Type B pancreatic cell (in vitro differentiated cells): ENCODE results near the gene RAB17. TPM values are rescaled to one million over a fixed set of nuclear protein-coding genes. Genes with fewer than 3 reads are reported as not detected.

Experiments
- DNase-seq: peaks from one replicate; pipeline ENCODE4 v3.0.0; 2021; ENCODE audit warnings: mixed read lengths; ENCODE audit not compliant: unreplicated experiment; ENCODE audit errors: extremely low spot score
- H3K27ac Mint-ChIP-seq: 2 replicates; pipeline ENCODE4 v1.8.0; 2021; ENCODE audit warnings: mild to moderate bottlenecking, mixed read lengths
- H3K27me3 Mint-ChIP-seq: 2 replicates; pipeline ENCODE4 v1.8.0; 2021; ENCODE audit warnings: mixed read lengths
- H3K36me3 Mint-ChIP-seq: 2 replicates; pipeline ENCODE4 v1.8.0; 2021; ENCODE audit warnings: mixed read lengths
- H3K4me1 Mint-ChIP-seq: one replicate; pipeline ENCODE4 v1.8.0; 2021; ENCODE audit warnings: mixed read lengths; ENCODE audit not compliant: unreplicated experiment
- H3K4me3 Mint-ChIP-seq: 2 replicates; pipeline ENCODE4 v1.8.0; 2021; ENCODE audit warnings: mild to moderate bottlenecking, mixed read lengths
- H3K9me3 Mint-ChIP-seq: 2 replicates; pipeline ENCODE4 v1.8.0; 2021; ENCODE audit warnings: mixed read lengths
- CTCF ChIP-seq: fragments of 200-600 bp; sonication (generic); conservative IDR thresholded peaks from 2 replicates; pipeline ENCODE4 v1.5.0; 2021; ENCODE audit warnings: antibody characterized with exemption, mild to moderate bottlenecking
- total RNA-seq: library from RNA; stranded (reverse); gene quantifications from 2 replicates; pipeline ENCODE4 v1.2.1, GENCODE V29; 2021; ENCODE audit warnings: low replicate concordance

The RAB17 gene
- total RNA-seq, 1 donor from 2014 or later, result 21.6 TPM

- Mint-ChIP-seq H3K4me1 (peaks cover 6% of the 10 kb centered on the region), H3K9me3 (peaks cover 5% of the 10 kb centered on the region), H3K4me3 (no peak overlapping the region), H3K36me3 (no peaks in the 10 kb centered on the region), H3K27ac (no peak overlapping the region), H3K27me3 (no peaks in the 10 kb centered on the region)
- TF ChIP-seq CTCF, result no peak
- no peak for DNase-seq
Observed at GRCh38 chr2:237585590-237586221, 4.8 kb downstream of the RAB17 start.

- no peaks in the 10 kb centered on the region for H3K4me1 Mint-ChIP-seq
- H3K36me3 Mint-ChIP-seq, result no peaks in the 10 kb centered on the region
Observed at GRCh38 chr2:237583385-237584295, 6.9 kb downstream of the RAB17 start.

GRCh38 chr2:237581751-237582746 is 8.5 kb downstream of the RAB17 start:
- Mint-ChIP-seq H3K27me3 (no peaks in the 10 kb centered on the region), H3K4me1 (no peaks in the 10 kb centered on the region), H3K9me3 (no peaks in the 10 kb centered on the region), H3K4me3 (no peak overlapping the region), H3K27ac (no peak overlapping the region), H3K36me3 (no peaks in the 10 kb centered on the region)
- no peak for DNase-seq
- peak; percentile 63 for TF ChIP-seq CTCF

More at GRCh38 chr2:237583385-237584295, 6.9 kb downstream of the RAB17 start:
- peaks cover 5% of the 10 kb centered on the region for H3K9me3 Mint-ChIP-seq
- no peak overlapping the region for H3K27ac Mint-ChIP-seq
- no peak overlapping the region for H3K4me3 Mint-ChIP-seq
- DNase-seq, result no peak
- H3K27me3 Mint-ChIP-seq, result no peaks in the 10 kb centered on the region
- no peak for TF ChIP-seq CTCF

GRCh38 chr2:237581326-237581725 is 9.2 kb downstream of the RAB17 start:
- Mint-ChIP-seq H3K4me1 (no peaks in the 10 kb centered on the region), H3K36me3 (no peaks in the 10 kb centered on the region), H3K27ac (no peak overlapping the region), H3K9me3 (no peaks in the 10 kb centered on the region), H3K4me3 (no peak overlapping the region), H3K27me3 (no peaks in the 10 kb centered on the region)
- DNase-seq, result no peak
- TF ChIP-seq CTCF, result no peak
